ENCODE results near the gene ZNF341. TPM values are rescaled to one million over a fixed set of nuclear protein-coding genes. Genes with fewer than 3 reads are reported as not detected.

ZNF341 gene
- total and polyA plus RNA-seq, 2 donors (not counting 1 experiment from before 2014, with no cell fraction given), result 9.1 to 10.9 TPM

- Histone ChIP-seq H3K4me3 (ENCODE audit: control extremely low read depth in 1 of 5, extremely low read depth in 1 of 5, insufficient read depth in 1 of 5, low read depth in 2 of 5, low read length in 4 of 5) (peak overlapping the region; percentile 63 to 84 (median 68)), H3K9ac (ENCODE audit: low read length) (peak overlapping the region; percentile 68), H3K9me3 (ENCODE audit: control extremely low read depth in 1 of 3, control insufficient read depth in 2 of 3, insufficient read depth in 1 of 3, low read length in 2 of 3) (peaks cover 1 to 23% (median 12%) of the 10 kb centered on the region in 3 donors), H4K20me1 (ENCODE audit: control insufficient read depth, insufficient read depth, low read length, poor library complexity, severe bottlenecking) (no peaks in the 10 kb centered on the region), H3K27me3 (replicated peaks in 1 of 4; ENCODE audit: control extremely low read depth in 1 of 4, control insufficient read depth in 3 of 4, insufficient read depth in 4 of 4, low read length in 3 of 4) (no peaks in the 10 kb centered on the region), H2AFZ (ENCODE audit: insufficient read depth, low read depth, low read length, poor library complexity, severe bottlenecking) (peak overlapping the region; percentile 77), H3K4me1 (ENCODE audit: control insufficient read depth in 2 of 2, insufficient read depth in 2 of 2, low read length in 2 of 2) (peaks cover 20 to 29% of the 10 kb centered on the region in 2 donors), H3K27ac (ENCODE audit: low read length in 2 of 2) (peak overlapping the region; percentile 61 to 74), H3K4me2 (replicated peaks; ENCODE audit: low read depth, low read length, poor library complexity, severe bottlenecking) (peak overlapping the region; percentile 97), H3K36me3 (replicated peaks in 1 of 2; ENCODE audit: control extremely low read depth in 1 of 2, control insufficient read depth in 1 of 2, extremely low read depth in 1 of 2, insufficient read depth in 2 of 2, low read length in 1 of 2) (no peaks in the 10 kb centered on the region), H3K79me2 (ENCODE audit: control insufficient read depth, insufficient read depth, low read length) (peaks cover 4% of the 10 kb centered on the region)
- peaks cover 5% of the 10 kb centered on the region for H3K9me3 Mint-ChIP-seq (ENCODE audit: insufficient read depth)
- peak; percentile 42 for ATAC-seq (ENCODE audit: low read depth)
- H3K4me1 Mint-ChIP-seq, result peaks cover 24% of the 10 kb centered on the region
- peak; percentile 95 for DNase-seq
- CTCF ChIA-PET, result interaction anchor here (0.6 to 2.7 kb wide), 15 partner anchors 11 to 380 kb away, joined by 3 to 21 read pairs (median 3); partner anchors contain the start of genes ACTL10 and CHMP4B
- peak overlapping the region; percentile 98 for H3K4me3 Mint-ChIP-seq
- H3K27me3 Mint-ChIP-seq, result no peaks in the 10 kb centered on the region
- POLR2A ChIA-PET, result interaction anchor here (0.5 to 3.5 kb wide), 20 partner anchors 12 to 884 kb away, joined by 3 to 31 read pairs (median 5); partner anchors contain the start of genes ACTL10, CBFA2T2, CHMP4B and E2F1
- peak overlapping the region; percentile 88 for H3K27ac Mint-ChIP-seq
- WGBS (ENCODE audit: insufficient coverage), result 2% methylated on average over 68 of the region's 68 CpGs
- TF ChIP-seq CTCF (IDR thresholded peaks at IDR 0.05) (no peak), EZH2 (IDR thresholded peaks at IDR 0.05; ENCODE audit: borderline replicate concordance, insufficient read depth, low read depth, low read length, poor library complexity, severe bottlenecking) (no peak)
- intact Hi-C loops (cut with micrococcal nuclease), result loop anchor here (1.0 to 2.0 kb wide), 8 partner anchors 24 to 380 kb away; partner anchors contain the start of genes CHMP4B, E2F1, EIF2S2 and RALY
These were observed 572 bp downstream of the ZNF341 start for GRCh38 chr20:33732166-33732970.
